Activated naive CD8-positive, alpha-beta T cell treated with anti-CD3 and anti-CD28 coated beads, Interleukin-2, amount 10 ng/mL, durations not matched to agents 7 days and 5 days (primary cell): ENCODE data around the gene H6PD. TPM values are rescaled to one million over a fixed set of nuclear protein-coding genes. Genes with fewer than 3 reads are reported as not detected.
A peak's percentile ranks its signal among the peaks of the same experiment; 100 is the strongest.

Source experiments
- ATAC-seq: fragments of 150-1000 bp; cut with Tn5 transposase; one replicate; pipeline ENCODE4 v1.10.0; 2021; ENCODE audit warnings: low read depth, moderate library complexity
- POLR2A ChIA-PET: fragments of 350-600 bp; sonication (Branson Sonifier 250); formaldehyde crosslinking; loops from one replicate; lab custom pipeline; 2021; ENCODE audit warnings: antibody characterized with exemption; lab: Charles Lee
- DNase-seq: peaks from one replicate; pipeline ENCODE4 v3.0.0; 2021
- H3K27ac Mint-ChIP-seq: one replicate; pipeline ENCODE4 v1.8.0; 2022; ENCODE audit warnings: mild to moderate bottlenecking, mixed read lengths
- H3K27me3 Mint-ChIP-seq: one replicate; pipeline ENCODE4 v1.8.0; 2022; ENCODE audit warnings: mild to moderate bottlenecking, moderate library complexity, mixed read lengths
- H3K36me3 Mint-ChIP-seq: one replicate; pipeline ENCODE4 v1.8.0; 2021; ENCODE audit warnings: mild to moderate bottlenecking, mixed read lengths
- H3K4me1 Mint-ChIP-seq: one replicate; pipeline ENCODE4 v1.8.0; 2021; ENCODE audit warnings: mixed read lengths
- H3K4me3 Mint-ChIP-seq: one replicate; pipeline ENCODE4 v1.8.0; 2022; ENCODE audit warnings: mild to moderate bottlenecking, moderate library complexity, mixed read lengths
- H3K9me3 Mint-ChIP-seq: one replicate; pipeline ENCODE4 v1.8.0; 2021; ENCODE audit warnings: mixed read lengths
- total RNA-seq, 2 experiments: library from RNA; stranded (reverse); gene quantifications; one replicate each; pipeline ENCODE4 v1.2.3, GENCODE V29; 2021

Gene H6PD
- total RNA-seq, 2 experiments from 2014 or later, result 15.3 to 15.9 TPM

DNA sequence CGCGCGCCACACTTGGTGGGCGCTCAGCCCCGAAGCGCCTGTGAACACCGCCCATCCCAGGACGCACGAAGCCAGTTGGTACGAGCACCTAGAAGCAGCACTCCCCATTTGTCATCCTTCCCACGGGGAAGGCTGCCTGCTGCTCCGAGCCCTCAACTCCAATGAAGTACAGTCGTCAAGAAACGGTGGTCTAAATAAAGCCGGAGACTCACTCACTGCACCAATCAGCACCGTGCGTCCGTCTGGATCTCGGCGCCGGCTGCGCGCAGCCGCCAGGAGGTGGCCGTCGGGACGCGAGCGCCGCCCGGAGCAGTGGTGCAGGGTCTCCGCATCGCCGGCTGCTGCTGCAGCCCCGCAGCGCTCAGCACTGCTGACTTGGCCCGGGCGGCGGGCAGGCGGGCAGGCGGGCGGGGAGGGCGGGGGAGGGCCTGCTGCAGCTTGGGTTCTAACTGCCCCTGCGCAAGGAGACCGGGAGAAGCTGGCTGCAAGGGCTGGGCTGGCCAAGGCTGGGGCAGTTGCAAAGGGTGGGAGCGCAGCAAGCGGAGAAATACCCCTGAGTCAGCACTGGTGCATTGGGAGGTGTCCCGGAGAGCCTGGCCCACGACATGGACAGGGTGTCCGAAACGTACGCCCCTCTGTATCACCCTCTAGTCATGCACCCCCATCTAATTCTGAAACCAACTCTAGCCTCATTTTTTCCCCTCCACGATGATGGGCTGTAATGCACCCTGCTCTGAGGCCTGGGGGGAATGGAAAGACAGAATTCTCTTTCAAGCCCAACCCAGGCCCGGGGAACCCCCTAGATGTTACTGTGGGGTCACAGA is 35.8 kb upstream of the H6PD start:
- Mint-ChIP-seq H3K9me3 (no peaks in the 10 kb centered on the region), H3K4me3 (no peak overlapping the region), H3K36me3 (no peaks in the 10 kb centered on the region), H3K4me1 (peaks cover 30% of the 10 kb centered on the region), H3K27me3 (peaks cover 78% of the 10 kb centered on the region), H3K27ac (no peak overlapping the region)
- POLR2A ChIA-PET, result no interaction called here
- DNase-seq (no peak), ATAC-seq (no peak)

DNA sequence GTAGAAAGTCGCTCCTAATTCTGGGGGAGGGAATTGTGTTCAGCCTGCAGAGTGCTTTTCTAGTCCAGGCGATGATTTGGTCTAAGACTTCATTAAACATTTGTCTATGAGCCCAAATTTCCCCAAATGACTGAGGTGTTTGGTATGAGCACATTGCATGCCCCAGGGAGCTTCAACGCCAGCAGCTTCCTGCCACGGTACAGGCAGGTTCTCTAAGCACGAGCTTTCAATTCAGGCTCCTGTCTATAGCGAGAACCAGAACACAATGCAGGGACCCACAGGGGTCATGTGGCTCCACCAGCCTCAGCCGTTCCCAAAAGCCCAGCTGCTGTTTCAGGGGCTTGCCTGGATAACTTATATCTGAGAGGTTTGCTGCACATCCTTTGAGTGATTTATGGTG is 34.1 kb upstream of the H6PD start:
- H3K4me3 Mint-ChIP-seq, result no peak overlapping the region
- peaks cover 80% of the 10 kb centered on the region for H3K27me3 Mint-ChIP-seq
- DNase-seq (no peak), ATAC-seq (no peak)
- POLR2A ChIA-PET, result no interaction called here
- H3K27ac Mint-ChIP-seq, result no peak overlapping the region
- H3K9me3 Mint-ChIP-seq, result no peaks in the 10 kb centered on the region
- no peaks in the 10 kb centered on the region for H3K36me3 Mint-ChIP-seq
- H3K4me1 Mint-ChIP-seq, result peaks cover 33% of the 10 kb centered on the region

DNA sequence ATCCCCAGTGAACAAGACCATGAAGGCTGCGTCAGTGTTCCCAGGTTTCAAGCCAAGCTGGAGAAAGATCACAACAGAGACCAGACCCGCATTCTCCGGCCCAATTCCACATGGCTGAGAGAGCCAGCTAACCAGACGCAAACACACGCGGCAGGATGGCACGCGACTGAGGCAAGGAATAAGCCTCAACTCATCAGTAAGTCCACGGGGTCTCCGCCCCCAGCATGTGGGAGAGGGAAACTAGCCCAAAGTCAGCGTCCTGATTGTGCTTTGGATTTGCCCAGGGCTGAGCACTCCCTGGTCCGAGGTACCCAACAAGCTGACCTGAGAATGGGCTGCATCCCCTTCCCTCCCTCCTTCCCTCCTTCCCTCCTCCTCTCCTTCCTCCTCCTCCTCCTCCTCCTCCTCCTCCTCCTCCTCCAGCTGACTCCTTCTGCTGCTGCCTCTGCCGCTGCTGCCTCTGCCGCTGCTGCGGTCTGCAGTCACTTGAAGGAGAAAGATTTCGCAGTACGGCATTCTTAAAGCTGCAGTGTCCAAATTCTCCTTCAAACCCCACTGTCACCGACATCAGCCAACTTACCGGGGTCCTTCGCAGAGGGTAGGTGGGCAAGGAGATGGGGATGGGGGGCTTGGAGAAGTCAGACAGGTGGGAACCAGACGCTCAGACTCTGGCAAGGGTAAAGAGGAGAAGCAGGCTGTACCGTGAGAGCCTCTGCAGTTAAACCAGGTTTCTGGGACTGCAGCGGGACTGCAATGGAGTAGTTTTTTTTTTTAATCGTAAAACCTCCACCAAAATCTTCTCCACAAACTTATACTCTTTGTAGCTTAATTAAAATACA is 33.0 kb upstream of the H6PD start:
- POLR2A ChIA-PET, result interaction anchor here (0.6 to 0.7 kb wide), 2 partner anchors 10 to 72 kb away, joined by 3 read pairs; no protein-coding TSS in a partner anchor
- Mint-ChIP-seq H3K4me1 (peaks cover 29% of the 10 kb centered on the region), H3K9me3 (no peaks in the 10 kb centered on the region), H3K27ac (no peak overlapping the region), H3K36me3 (no peaks in the 10 kb centered on the region), H3K27me3 (peaks cover 88% of the 10 kb centered on the region), H3K4me3 (peak overlapping the region; percentile 63)
- peak; percentile 48 for ATAC-seq
- no peak for DNase-seq

DNA sequence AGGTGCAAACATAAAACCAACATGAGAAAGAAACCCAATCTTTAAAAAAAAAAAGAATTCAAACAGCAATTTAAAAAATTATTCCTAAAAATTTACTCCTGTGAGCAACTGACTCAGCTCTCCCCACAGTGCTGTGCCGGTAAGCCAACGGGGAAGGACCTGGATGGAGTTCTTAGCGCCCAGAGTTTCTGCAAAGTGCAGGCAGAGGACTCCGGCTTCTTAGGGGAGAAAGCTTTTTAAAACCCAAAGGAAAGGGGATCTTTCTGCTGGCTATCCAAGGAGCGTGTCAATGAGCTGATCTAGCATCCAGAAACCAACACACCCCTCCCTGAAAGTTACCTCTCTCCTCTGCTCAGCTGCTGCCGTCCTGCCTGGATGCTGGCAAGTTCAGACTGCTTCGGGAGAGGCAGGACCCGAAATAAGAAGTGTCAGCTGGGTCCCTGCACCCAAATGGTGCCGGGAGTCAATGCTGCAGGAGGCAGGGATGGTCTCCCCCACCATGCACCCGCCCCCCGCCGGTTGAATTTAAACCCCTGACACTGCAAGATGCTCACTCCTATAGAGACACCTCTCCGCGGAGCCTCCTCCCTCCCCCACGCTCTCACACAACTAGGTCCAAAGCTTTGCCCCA is 32.2 kb upstream of the H6PD start:
- H3K27me3 Mint-ChIP-seq, result peaks cover 88% of the 10 kb centered on the region
- H3K27ac Mint-ChIP-seq, result no peak overlapping the region
- POLR2A ChIA-PET, result interaction anchor here (0.7 to 0.9 kb wide), 2 partner anchors 32 to 73 kb away, joined by 3 to 5 read pairs; no protein-coding TSS in a partner anchor
- DNase-seq (no peak), ATAC-seq (no peak)
- H3K9me3 Mint-ChIP-seq, result no peaks in the 10 kb centered on the region
- no peaks in the 10 kb centered on the region for H3K36me3 Mint-ChIP-seq
- H3K4me1 Mint-ChIP-seq, result peaks cover 28% of the 10 kb centered on the region
- peak overlapping the region; percentile 63 for H3K4me3 Mint-ChIP-seq

DNA sequence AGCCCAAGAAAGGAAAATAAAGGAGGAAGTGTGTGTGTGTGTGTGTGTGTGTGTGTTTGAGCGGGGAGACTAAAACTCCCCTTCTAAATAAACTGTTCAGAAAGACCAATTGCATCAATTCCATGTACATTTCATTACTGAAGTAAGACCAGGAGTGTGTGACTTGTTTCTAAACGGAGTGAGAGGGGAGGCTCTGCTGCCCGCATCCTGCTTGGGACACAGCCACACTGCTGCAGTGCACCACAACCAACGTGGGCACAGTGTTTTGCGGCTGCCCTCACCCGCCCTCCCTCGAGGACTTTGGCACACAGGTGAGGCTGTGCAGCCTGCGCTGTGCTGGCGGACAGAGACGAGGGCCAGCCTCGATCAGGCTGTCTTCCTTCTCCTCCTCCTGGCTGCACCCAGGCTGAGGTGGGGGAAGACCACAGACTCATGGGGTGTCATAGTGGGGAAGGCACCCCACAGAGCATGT is 31.0 kb upstream of the H6PD start:
- peaks cover 26% of the 10 kb centered on the region for H3K4me1 Mint-ChIP-seq
- peak; percentile 69 for ATAC-seq
- POLR2A ChIA-PET, result no interaction called here
- no peaks in the 10 kb centered on the region for H3K36me3 Mint-ChIP-seq
- DNase-seq, result peak; percentile 51
- peaks cover 84% of the 10 kb centered on the region for H3K27me3 Mint-ChIP-seq
- H3K9me3 Mint-ChIP-seq, result no peaks in the 10 kb centered on the region
- no peak overlapping the region for H3K27ac Mint-ChIP-seq
- peak overlapping the region; percentile 26 for H3K4me3 Mint-ChIP-seq

DNA sequence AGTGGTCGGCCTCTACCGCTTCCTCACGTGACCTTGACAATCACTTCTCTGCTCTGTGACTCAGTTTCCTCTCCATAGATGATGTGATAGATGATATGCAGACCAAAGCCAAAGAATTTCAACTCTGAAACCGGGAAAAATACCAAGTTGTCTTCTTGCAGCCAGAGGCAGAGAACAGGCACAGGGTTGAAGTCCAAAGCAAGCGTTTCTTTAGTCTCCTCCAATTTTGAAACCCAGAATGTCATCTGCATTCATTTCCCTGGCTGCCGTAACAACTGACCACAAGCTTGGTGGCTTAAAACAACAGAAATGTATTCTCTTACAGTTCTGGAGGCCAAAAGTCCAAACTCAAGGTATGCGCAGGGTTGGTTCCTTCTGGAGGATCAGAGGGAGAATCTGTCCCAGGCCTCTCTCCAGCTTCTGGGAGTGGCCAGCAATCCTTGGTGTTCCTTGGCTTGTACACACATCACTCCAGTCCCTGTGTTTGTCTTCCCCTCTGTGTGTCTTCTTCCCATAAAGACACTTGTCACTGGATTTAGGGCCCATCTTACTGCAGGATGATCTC is 30.3 kb upstream of the H6PD start:
- Mint-ChIP-seq H3K9me3 (no peaks in the 10 kb centered on the region), H3K4me1 (peaks cover 26% of the 10 kb centered on the region), H3K36me3 (no peaks in the 10 kb centered on the region), H3K4me3 (no peak overlapping the region), H3K27ac (no peak overlapping the region), H3K27me3 (peaks cover 79% of the 10 kb centered on the region)
- POLR2A ChIA-PET, result no interaction called here
- ATAC-seq (no peak), DNase-seq (no peak)

DNA sequence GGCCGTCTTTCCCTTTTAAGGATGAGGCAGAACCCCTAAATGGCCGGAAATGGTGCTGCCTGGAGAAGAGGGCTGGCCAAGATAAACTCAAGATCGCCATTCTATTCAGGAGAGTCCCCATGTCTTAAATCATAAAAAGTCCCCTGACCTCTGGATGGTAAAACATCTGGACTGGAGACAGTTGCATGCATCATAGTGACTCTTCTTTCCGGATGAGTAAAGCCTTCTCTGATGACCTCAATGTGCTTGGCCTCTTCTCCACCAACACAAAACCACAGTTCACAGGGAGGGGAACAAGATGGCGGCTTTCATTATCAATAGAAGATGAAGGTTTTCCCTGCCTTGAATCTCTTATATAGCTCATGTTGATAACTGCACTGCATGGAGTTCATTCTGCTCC is 27.5 kb upstream of the H6PD start:
- no peaks in the 10 kb centered on the region for H3K9me3 Mint-ChIP-seq
- POLR2A ChIA-PET, result no interaction called here
- DNase-seq, result no peak
- no peak overlapping the region for H3K4me3 Mint-ChIP-seq
- peaks cover 61% of the 10 kb centered on the region for H3K27me3 Mint-ChIP-seq
- no peak for ATAC-seq
- peaks cover 14% of the 10 kb centered on the region for H3K4me1 Mint-ChIP-seq
- no peaks in the 10 kb centered on the region for H3K36me3 Mint-ChIP-seq
- H3K27ac Mint-ChIP-seq, result no peak overlapping the region

DNA sequence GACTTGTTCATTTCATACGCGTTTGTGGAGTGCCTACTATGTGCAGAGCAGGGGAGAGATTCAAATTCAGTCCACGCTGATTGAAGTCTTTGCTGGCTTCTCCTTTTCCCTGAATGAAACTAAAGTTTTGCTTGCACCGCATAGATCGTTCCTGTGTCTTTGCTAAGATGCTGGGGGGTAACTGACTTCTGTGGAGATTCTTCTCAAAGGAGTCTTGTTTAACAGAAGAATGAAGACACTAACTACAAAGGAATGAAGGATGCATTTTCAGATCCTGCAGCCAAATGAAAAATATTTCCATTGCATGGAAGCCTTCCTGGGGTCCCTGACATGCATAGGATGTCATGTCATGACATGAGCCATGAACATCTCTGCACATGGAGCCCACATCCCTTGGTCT is 26.9 kb upstream of the H6PD start:
- POLR2A ChIA-PET, result no interaction called here
- no peak for DNase-seq
- H3K36me3 Mint-ChIP-seq, result no peaks in the 10 kb centered on the region

DNA sequence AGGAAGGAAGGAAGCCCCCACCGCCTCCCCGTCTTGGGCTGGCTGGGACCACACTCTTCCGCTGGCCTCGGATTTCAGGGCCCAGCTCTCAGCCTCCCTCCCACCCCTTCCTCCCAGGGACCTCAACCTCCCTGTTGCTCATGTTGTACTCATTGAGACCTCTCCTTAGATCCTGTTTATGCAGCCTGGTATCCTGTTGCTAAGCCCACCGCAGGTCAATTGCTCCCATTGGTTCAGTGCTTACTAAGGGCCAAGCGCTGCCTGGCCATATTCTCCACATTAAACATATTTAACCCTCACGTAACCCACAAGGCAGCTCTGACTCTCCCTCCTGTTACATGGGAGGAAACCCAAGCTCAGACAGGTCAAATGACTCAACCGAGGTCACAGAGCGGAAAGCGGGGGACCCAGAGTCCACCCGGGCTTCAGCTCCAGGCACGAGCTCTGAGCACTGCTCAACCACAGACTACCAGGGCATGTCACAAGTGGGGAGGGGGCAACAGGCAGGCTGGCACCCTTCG is 23.2 kb upstream of the H6PD start:
- DNase-seq (no peak), ATAC-seq (no peak)
- H3K36me3 Mint-ChIP-seq, result no peaks in the 10 kb centered on the region
- H3K4me3 Mint-ChIP-seq, result no peak overlapping the region
- no peaks in the 10 kb centered on the region for H3K4me1 Mint-ChIP-seq
- H3K9me3 Mint-ChIP-seq, result no peaks in the 10 kb centered on the region
- no peak overlapping the region for H3K27ac Mint-ChIP-seq
- H3K27me3 Mint-ChIP-seq, result peaks cover 31% of the 10 kb centered on the region
- POLR2A ChIA-PET, result no interaction called here

More for the DNA sequence above, 26.9 kb upstream of the H6PD start:
- Mint-ChIP-seq H3K4me3 (no peak overlapping the region), H3K27me3 (peaks cover 55% of the 10 kb centered on the region), H3K27ac (no peak overlapping the region), H3K4me1 (peaks cover 13% of the 10 kb centered on the region), H3K9me3 (no peaks in the 10 kb centered on the region)
- ATAC-seq, result no peak

DNA sequence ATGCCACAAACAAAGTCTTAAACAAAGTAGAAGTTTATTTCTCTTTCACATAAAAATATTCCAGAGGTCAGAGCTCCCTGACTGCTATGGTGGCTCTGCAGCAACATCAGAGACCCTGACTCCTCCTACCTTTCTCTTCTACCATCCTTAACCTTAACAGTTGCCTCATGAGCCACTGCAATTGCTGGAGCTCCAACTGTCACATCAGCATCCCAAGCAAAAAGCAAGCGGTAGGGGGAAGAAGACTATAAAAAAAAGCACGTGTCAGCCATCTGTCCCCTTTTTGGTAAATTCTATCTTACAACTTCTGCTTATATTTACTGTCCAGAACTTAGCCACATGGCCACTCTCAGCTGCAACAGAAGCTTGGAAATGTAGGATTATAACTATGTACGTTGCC is 21.8 kb upstream of the H6PD start:
- ATAC-seq (no peak), DNase-seq (no peak)
- no peaks in the 10 kb centered on the region for H3K9me3 Mint-ChIP-seq
- no peak overlapping the region for H3K4me3 Mint-ChIP-seq
- H3K36me3 Mint-ChIP-seq, result no peaks in the 10 kb centered on the region
- H3K4me1 Mint-ChIP-seq, result no peaks in the 10 kb centered on the region
- POLR2A ChIA-PET, result no interaction called here
- H3K27ac Mint-ChIP-seq, result no peak overlapping the region
- H3K27me3 Mint-ChIP-seq, result peaks cover 17% of the 10 kb centered on the region

DNA sequence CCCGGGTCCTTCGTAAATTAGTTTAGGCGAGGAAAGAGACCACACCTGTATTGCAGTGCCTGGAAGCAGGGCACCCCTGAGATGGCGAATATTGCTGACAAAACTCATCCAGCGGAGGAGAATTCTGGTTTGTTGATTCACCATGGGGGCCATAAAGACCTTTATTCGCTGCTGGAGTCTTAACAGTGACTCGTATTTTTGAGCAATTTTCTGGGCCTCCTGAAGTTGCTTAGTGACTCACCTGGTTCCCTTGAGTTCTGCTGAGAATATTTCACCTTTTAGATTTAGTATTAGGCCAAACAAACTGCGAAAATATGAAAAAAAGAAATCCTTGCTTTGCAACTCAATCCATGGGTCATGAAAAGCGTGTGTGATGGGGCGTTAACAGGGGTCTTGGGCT is 20.6 kb upstream of the H6PD start:
- no peak overlapping the region for H3K4me3 Mint-ChIP-seq
- H3K27ac Mint-ChIP-seq, result no peak overlapping the region
- H3K36me3 Mint-ChIP-seq, result no peaks in the 10 kb centered on the region
- ATAC-seq (no peak), DNase-seq (no peak)
- POLR2A ChIA-PET, result no interaction called here
- H3K9me3 Mint-ChIP-seq, result no peaks in the 10 kb centered on the region
- H3K4me1 Mint-ChIP-seq, result no peaks in the 10 kb centered on the region
- peaks cover 13% of the 10 kb centered on the region for H3K27me3 Mint-ChIP-seq

DNA sequence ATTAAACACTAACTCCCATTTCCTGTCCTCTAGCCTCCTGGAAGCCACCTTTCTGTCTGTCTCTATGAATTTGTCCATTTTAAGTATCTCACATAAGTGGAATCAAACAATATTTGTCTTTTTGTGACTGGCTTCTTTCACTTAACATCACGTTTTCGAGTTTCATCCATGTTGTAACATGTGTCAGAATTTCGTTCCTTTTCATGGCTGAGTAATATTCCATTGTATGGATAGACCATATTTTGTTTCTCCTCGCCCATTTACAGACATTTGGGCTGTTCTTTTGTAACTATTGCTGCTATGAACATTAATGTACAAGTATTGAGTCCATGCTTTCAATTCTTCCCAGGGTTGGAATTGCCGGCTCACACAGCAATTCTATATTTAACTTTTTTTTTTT is 15.7 kb upstream of the H6PD start:
- no peak for ATAC-seq
- no peaks in the 10 kb centered on the region for H3K9me3 Mint-ChIP-seq
- POLR2A ChIA-PET, result no interaction called here
- DNase-seq, result no peak
- H3K27ac Mint-ChIP-seq, result no peak overlapping the region
- H3K4me1 Mint-ChIP-seq, result no peaks in the 10 kb centered on the region
- peaks cover 13% of the 10 kb centered on the region for H3K27me3 Mint-ChIP-seq
- no peak overlapping the region for H3K4me3 Mint-ChIP-seq
- H3K36me3 Mint-ChIP-seq, result no peaks in the 10 kb centered on the region
